ENCODE measurements around the gene TMEM236. TPM values are rescaled to one million over a fixed set of nuclear protein-coding genes. Genes with fewer than 3 reads are reported as not detected.

The TMEM236 gene
- total and polyA plus RNA-seq, 4 experiments from 2014 or later, result 0.03 to 0.17 (median 0.17) TPM; not detected in 1

GRCh38 chr10:17814973-17815372, 63.0 kb downstream of the TMEM236 start:
- Histone ChIP-seq H3K4me3 (ENCODE audit: low read length in 2 of 2) (no peak overlapping the region), H3K9me3 (ENCODE audit: control insufficient read depth in 1 of 2, low read length in 2 of 2) (no peaks in the 10 kb centered on the region), H3K4me1 (ENCODE audit: insufficient read depth, low read length) (no peaks in the 10 kb centered on the region), H3K27me3 (ENCODE audit: insufficient read depth, low read length) (peaks cover 3% of the 10 kb centered on the region), H3K27ac (ENCODE audit: low read depth, low read length) (no peak overlapping the region), H3K36me3 (ENCODE audit: insufficient read depth, low read length) (no peaks in the 10 kb centered on the region)
- DNase-seq, result no peak
- Mint-ChIP-seq H3K27ac (no peak overlapping the region), H3K27me3 (peaks cover 15 to 21% of the 10 kb centered on the region in 2 donors), H3K4me3 (no peak overlapping the region), H3K4me1 (peaks cover 0 to 2% (median 2%) of the 10 kb centered on the region in 4 donors), H3K36me3 (no peaks in the 10 kb centered on the region), H3K9me3 (peaks cover 0 to 2% (median 0%) of the 10 kb centered on the region in 8 donors)
- ChIA-PET CTCF (ENCODE audit: partially characterized antibody) (interaction anchor here (1.2 kb wide), 1 partner anchor 77 kb away, joined by 3 read pairs; no protein-coding TSS in a partner anchor), POLR2A (ENCODE audit: partially characterized antibody) (no interaction called here)
- intact Hi-C loops (cut with micrococcal nuclease), result no loop called here

- intact Hi-C loops (cut with micrococcal nuclease), result no loop called here
- no peaks in the 10 kb centered on the region for H3K36me3 Mint-ChIP-seq
- no peak overlapping the region for H3K4me3 Mint-ChIP-seq
- H3K27ac Mint-ChIP-seq, result no peak overlapping the region
- Histone ChIP-seq H3K4me3 (ENCODE audit: low read length in 2 of 2) (no peak overlapping the region), H3K27me3 (ENCODE audit: insufficient read depth, low read length) (peaks cover 3% of the 10 kb centered on the region), H3K9me3 (ENCODE audit: control insufficient read depth in 1 of 2, low read length in 2 of 2) (no peaks in the 10 kb centered on the region), H3K27ac (ENCODE audit: low read depth, low read length) (no peak overlapping the region), H3K4me1 (ENCODE audit: insufficient read depth, low read length) (no peaks in the 10 kb centered on the region), H3K36me3 (ENCODE audit: insufficient read depth, low read length) (no peaks in the 10 kb centered on the region)
- no peaks in the 10 kb centered on the region for H3K4me1 Mint-ChIP-seq
- peaks cover 9 to 11% of the 10 kb centered on the region in 2 donors for H3K27me3 Mint-ChIP-seq
- no peak for DNase-seq
- CTCF ChIA-PET (ENCODE audit: partially characterized antibody), result no interaction called here
- peaks cover 0 to 2% (median 0%) of the 10 kb centered on the region in 8 donors for H3K9me3 Mint-ChIP-seq
- POLR2A ChIA-PET (ENCODE audit: partially characterized antibody), result no interaction called here
Observed at GRCh38 chr10:17816199-17816598, 64.2 kb downstream of the TMEM236 start.

- no peak for DNase-seq
- H3K27ac ChIP-seq (ENCODE audit: low read depth, low read length), result no peak overlapping the region
- no peaks in the 10 kb centered on the region for H3K9me3 ChIP-seq (ENCODE audit: control insufficient read depth in 1 of 2, low read length in 2 of 2)
- Mint-ChIP-seq H3K27ac (no peak overlapping the region), H3K9me3 (peaks cover 0 to 2% (median 0%) of the 10 kb centered on the region in 8 donors), H3K4me3 (no peak overlapping the region), H3K27me3 (peaks cover 4 to 8% of the 10 kb centered on the region in 2 donors), H3K36me3 (no peaks in the 10 kb centered on the region), H3K4me1 (no peaks in the 10 kb centered on the region)
- no peak overlapping the region for H3K4me3 ChIP-seq (ENCODE audit: low read length in 2 of 2)
- ChIA-PET POLR2A (ENCODE audit: partially characterized antibody) (no interaction called here), CTCF (ENCODE audit: partially characterized antibody) (no interaction called here)
- H3K4me1 ChIP-seq (ENCODE audit: insufficient read depth, low read length), result no peaks in the 10 kb centered on the region
- peaks cover under 1% of the 10 kb centered on the region for H3K27me3 ChIP-seq (ENCODE audit: insufficient read depth, low read length)
- intact Hi-C loops (cut with micrococcal nuclease), result no loop called here
- no peaks in the 10 kb centered on the region for H3K36me3 ChIP-seq (ENCODE audit: insufficient read depth, low read length)
Observed at GRCh38 chr10:17817316-17817715, 65.3 kb downstream of the TMEM236 start.

- no peaks in the 10 kb centered on the region for H3K4me1 Mint-ChIP-seq
- peaks cover 4 to 7% of the 10 kb centered on the region in 2 donors for H3K27me3 Mint-ChIP-seq
- ChIA-PET POLR2A (ENCODE audit: partially characterized antibody) (no interaction called here), CTCF (ENCODE audit: partially characterized antibody) (no interaction called here)
- no peak overlapping the region for H3K4me3 ChIP-seq (ENCODE audit: low read length in 2 of 2)
- no peak overlapping the region for H3K27ac ChIP-seq (ENCODE audit: low read depth, low read length)
- DNase-seq, result no peak
- no peaks in the 10 kb centered on the region for H3K4me1 ChIP-seq (ENCODE audit: insufficient read depth, low read length)
- no peaks in the 10 kb centered on the region for H3K36me3 ChIP-seq (ENCODE audit: insufficient read depth, low read length)
- H3K9me3 ChIP-seq (ENCODE audit: control insufficient read depth in 1 of 2, low read length in 2 of 2), result no peaks in the 10 kb centered on the region
- no peaks in the 10 kb centered on the region for H3K27me3 ChIP-seq (ENCODE audit: insufficient read depth, low read length)
- intact Hi-C loops (cut with micrococcal nuclease), result no loop called here
- no peaks in the 10 kb centered on the region for H3K36me3 Mint-ChIP-seq
- H3K9me3 Mint-ChIP-seq, result peaks cover 0 to 2% (median 0%) of the 10 kb centered on the region in 8 donors
- no peak overlapping the region for H3K4me3 Mint-ChIP-seq
- H3K27ac Mint-ChIP-seq, result no peak overlapping the region
Observed at GRCh38 chr10:17817790-17818189, 65.8 kb downstream of the TMEM236 start.

GRCh38 chr10:17819836-17820235, 67.8 kb downstream of the TMEM236 start:
- Histone ChIP-seq H3K36me3 (ENCODE audit: insufficient read depth, low read length) (no peaks in the 10 kb centered on the region), H3K9me3 (ENCODE audit: control insufficient read depth in 1 of 2, low read length in 2 of 2) (no peaks in the 10 kb centered on the region), H3K4me3 (ENCODE audit: low read length in 2 of 2) (no peak overlapping the region), H3K27ac (ENCODE audit: low read depth, low read length) (no peak overlapping the region), H3K4me1 (ENCODE audit: insufficient read depth, low read length) (no peaks in the 10 kb centered on the region), H3K27me3 (ENCODE audit: insufficient read depth, low read length) (no peaks in the 10 kb centered on the region)
- ChIA-PET POLR2A (ENCODE audit: partially characterized antibody) (no interaction called here), CTCF (ENCODE audit: partially characterized antibody) (no interaction called here)
- no peaks in the 10 kb centered on the region for H3K4me1 Mint-ChIP-seq
- H3K9me3 Mint-ChIP-seq, result peaks cover 0 to 2% (median 0%) of the 10 kb centered on the region in 8 donors
- intact Hi-C loops (cut with micrococcal nuclease), result no loop called here
- DNase-seq, result no peak
- no peak overlapping the region for H3K4me3 Mint-ChIP-seq
- H3K36me3 Mint-ChIP-seq, result no peaks in the 10 kb centered on the region
- H3K27ac Mint-ChIP-seq, result no peak overlapping the region
- H3K27me3 Mint-ChIP-seq, result peaks cover 2 to 10% of the 10 kb centered on the region in 2 donors

- H3K36me3 Mint-ChIP-seq, result no peaks in the 10 kb centered on the region
- CTCF ChIA-PET (ENCODE audit: partially characterized antibody), result no interaction called here
- H3K9me3 Mint-ChIP-seq, result no peaks in the 10 kb centered on the region
- H3K4me3 Mint-ChIP-seq, result no peak overlapping the region
- Histone ChIP-seq H3K9me3 (ENCODE audit: control insufficient read depth in 1 of 2, low read length in 2 of 2) (no peaks in the 10 kb centered on the region), H3K27ac (ENCODE audit: low read depth, low read length) (no peak overlapping the region), H3K4me1 (ENCODE audit: insufficient read depth, low read length) (no peaks in the 10 kb centered on the region), H3K36me3 (ENCODE audit: insufficient read depth, low read length) (no peaks in the 10 kb centered on the region), H3K4me3 (ENCODE audit: low read length in 2 of 2) (no peak overlapping the region), H3K27me3 (ENCODE audit: insufficient read depth, low read length) (no peaks in the 10 kb centered on the region)
- no peaks in the 10 kb centered on the region for H3K4me1 Mint-ChIP-seq
- DNase-seq, result no peak
- peaks cover 2 to 10% of the 10 kb centered on the region in 2 donors for H3K27me3 Mint-ChIP-seq
- no peak overlapping the region for H3K27ac Mint-ChIP-seq
- intact Hi-C loops (cut with micrococcal nuclease), result no loop called here
- POLR2A ChIA-PET (ENCODE audit: partially characterized antibody), result interaction anchor here (0.6 kb wide), 1 partner anchor 8 kb away, joined by 3 read pairs; no protein-coding TSS in a partner anchor
Observed at GRCh38 chr10:17820943-17821342, 68.9 kb downstream of the TMEM236 start.

GRCh38 chr10:17821893-17822292, 69.9 kb downstream of the TMEM236 start:
- Mint-ChIP-seq H3K36me3 (no peaks in the 10 kb centered on the region), H3K27ac (no peak overlapping the region), H3K4me1 (no peaks in the 10 kb centered on the region), H3K27me3 (peaks cover 2 to 12% of the 10 kb centered on the region in 2 donors), H3K4me3 (no peak overlapping the region), H3K9me3 (no peaks in the 10 kb centered on the region)
- H3K4me3 ChIP-seq (ENCODE audit: low read length in 2 of 2), result no peak overlapping the region
- H3K27me3 ChIP-seq (ENCODE audit: insufficient read depth, low read length), result no peaks in the 10 kb centered on the region
- intact Hi-C loops (cut with micrococcal nuclease), result no loop called here
- no peak for DNase-seq
- no peaks in the 10 kb centered on the region for H3K4me1 ChIP-seq (ENCODE audit: insufficient read depth, low read length)
- no peaks in the 10 kb centered on the region for H3K9me3 ChIP-seq (ENCODE audit: control insufficient read depth in 1 of 2, low read length in 2 of 2)
- no peaks in the 10 kb centered on the region for H3K36me3 ChIP-seq (ENCODE audit: insufficient read depth, low read length)
- CTCF ChIA-PET (ENCODE audit: partially characterized antibody), result no interaction called here
- POLR2A ChIA-PET (ENCODE audit: partially characterized antibody), result no interaction called here
- H3K27ac ChIP-seq (ENCODE audit: low read depth, low read length), result no peak overlapping the region

- no peaks in the 10 kb centered on the region for H3K4me1 Mint-ChIP-seq
- no peak overlapping the region for H3K27ac Mint-ChIP-seq
- no peaks in the 10 kb centered on the region for H3K36me3 Mint-ChIP-seq
- H3K27me3 Mint-ChIP-seq, result peaks cover 6 to 8% of the 10 kb centered on the region in 2 donors
- intact Hi-C loops (cut with micrococcal nuclease), result no loop called here
- no peak for DNase-seq
- no peaks in the 10 kb centered on the region for H3K9me3 ChIP-seq (ENCODE audit: control insufficient read depth in 1 of 2, low read length in 2 of 2)
- no peaks in the 10 kb centered on the region for H3K27me3 ChIP-seq (ENCODE audit: insufficient read depth, low read length)
- H3K36me3 ChIP-seq (ENCODE audit: insufficient read depth, low read length), result no peaks in the 10 kb centered on the region
- no peak overlapping the region for H3K4me3 ChIP-seq (ENCODE audit: low read length in 2 of 2)
- H3K4me3 Mint-ChIP-seq, result no peak overlapping the region
- H3K9me3 Mint-ChIP-seq, result no peaks in the 10 kb centered on the region
- ChIA-PET CTCF (ENCODE audit: partially characterized antibody) (no interaction called here), POLR2A (ENCODE audit: partially characterized antibody) (no interaction called here)
- H3K4me1 ChIP-seq (ENCODE audit: insufficient read depth, low read length), result no peaks in the 10 kb centered on the region
- no peak overlapping the region for H3K27ac ChIP-seq (ENCODE audit: low read depth, low read length)
Observed at GRCh38 chr10:17831341-17831740, 79.3 kb downstream of the TMEM236 start.
